Measurements from ENCODE around the gene DRICH1.

DRICH1 gene

GRCh38 chr22:23583836-23584235 is 48.3 kb downstream of the DRICH1 start:
- Histone ChIP-seq H3K23ac (ENCODE audit: low read length) (no peak overlapping the region), H4K8ac (ENCODE audit: low read depth, low read length) (no peak overlapping the region), H2BK120ac (ENCODE audit: low read depth, low read length) (no peak overlapping the region), H3K18ac (ENCODE audit: low read length) (no peak overlapping the region), H3K79me1 (ENCODE audit: low read length) (no peaks in the 10 kb centered on the region), H3K27ac (ENCODE audit: low read depth, low read length) (no peak overlapping the region), H2AK5ac (ENCODE audit: low read length) (no peak overlapping the region), H2BK15ac (replicated peaks; ENCODE audit: low read depth) (no peak overlapping the region), H4K5ac (ENCODE audit: low read length) (no peak overlapping the region), H3K79me2 (ENCODE audit: control insufficient read depth, insufficient read depth, low read length) (no peaks in the 10 kb centered on the region), H3K4me1 (ENCODE audit: control insufficient read depth, low read depth, low read length) (no peaks in the 10 kb centered on the region), H3K4ac (ENCODE audit: low read depth, low read length) (no peak overlapping the region), H2BK5ac (ENCODE audit: low read length) (no peak overlapping the region), H3K4me3 (ENCODE audit: low read length) (no peak overlapping the region), H3K36me3 (ENCODE audit: control insufficient read depth, insufficient read depth, low read length) (no peaks in the 10 kb centered on the region), H3K27me3 (ENCODE audit: insufficient read depth, low read length, poor library complexity) (no peaks in the 10 kb centered on the region), H3K56ac (ENCODE audit: low read length) (no peak overlapping the region), H3K4me2 (ENCODE audit: low read length) (no peak overlapping the region), H3K9ac (ENCODE audit: low read length) (no peak overlapping the region)
- no peak for DNase-seq
- no CpG with 5 or more reads among the region's 6 CpGs for WGBS (ENCODE audit: extremely low coverage, insufficient coverage, low lambda C conversion rate)

GRCh38 chr22:23583153-23583552 is 49.0 kb downstream of the DRICH1 start:
- Histone ChIP-seq H3K79me2 (ENCODE audit: control insufficient read depth, insufficient read depth, low read length) (no peaks in the 10 kb centered on the region), H4K5ac (ENCODE audit: low read length) (no peak overlapping the region), H2BK120ac (ENCODE audit: low read depth, low read length) (no peak overlapping the region), H2BK15ac (replicated peaks; ENCODE audit: low read depth) (no peak overlapping the region), H3K4ac (ENCODE audit: low read depth, low read length) (no peak overlapping the region), H4K8ac (ENCODE audit: low read depth, low read length) (no peak overlapping the region), H3K36me3 (ENCODE audit: control insufficient read depth, insufficient read depth, low read length) (no peaks in the 10 kb centered on the region), H3K56ac (ENCODE audit: low read length) (no peak overlapping the region), H3K4me2 (ENCODE audit: low read length) (no peak overlapping the region), H3K4me3 (ENCODE audit: low read length) (no peak overlapping the region), H3K27me3 (ENCODE audit: insufficient read depth, low read length, poor library complexity) (no peaks in the 10 kb centered on the region), H3K4me1 (ENCODE audit: control insufficient read depth, low read depth, low read length) (no peaks in the 10 kb centered on the region), H3K79me1 (ENCODE audit: low read length) (no peaks in the 10 kb centered on the region), H3K27ac (ENCODE audit: low read depth, low read length) (no peak overlapping the region), H2AK5ac (ENCODE audit: low read length) (no peak overlapping the region), H3K18ac (ENCODE audit: low read length) (no peak overlapping the region), H3K9ac (ENCODE audit: low read length) (no peak overlapping the region), H2BK5ac (ENCODE audit: low read length) (no peak overlapping the region), H3K23ac (ENCODE audit: low read length) (no peak overlapping the region)
- no peak for DNase-seq
- WGBS (ENCODE audit: extremely low coverage, insufficient coverage, low lambda C conversion rate): no CpG with 5 or more reads among the region's 7 CpGs

- Histone ChIP-seq H3K4me3 (ENCODE audit: low read length) (no peak overlapping the region), H3K18ac (ENCODE audit: low read length) (no peak overlapping the region), H3K4ac (ENCODE audit: low read depth, low read length) (no peak overlapping the region), H4K8ac (ENCODE audit: low read depth, low read length) (no peak overlapping the region), H2BK15ac (replicated peaks; ENCODE audit: low read depth) (no peak overlapping the region), H3K56ac (ENCODE audit: low read length) (no peak overlapping the region), H2BK120ac (ENCODE audit: low read depth, low read length) (no peak overlapping the region), H2AK5ac (ENCODE audit: low read length) (no peak overlapping the region), H3K27me3 (ENCODE audit: insufficient read depth, low read length, poor library complexity) (no peaks in the 10 kb centered on the region), H3K4me1 (ENCODE audit: control insufficient read depth, low read depth, low read length) (no peaks in the 10 kb centered on the region), H3K9ac (ENCODE audit: low read length) (no peak overlapping the region), H4K5ac (ENCODE audit: low read length) (no peak overlapping the region), H3K79me1 (ENCODE audit: low read length) (no peaks in the 10 kb centered on the region), H3K79me2 (ENCODE audit: control insufficient read depth, insufficient read depth, low read length) (no peaks in the 10 kb centered on the region), H3K36me3 (ENCODE audit: control insufficient read depth, insufficient read depth, low read length) (no peaks in the 10 kb centered on the region), H3K23ac (ENCODE audit: low read length) (no peak overlapping the region), H2BK5ac (ENCODE audit: low read length) (no peak overlapping the region), H3K4me2 (ENCODE audit: low read length) (no peak overlapping the region), H3K27ac (ENCODE audit: low read depth, low read length) (no peak overlapping the region)
- WGBS (ENCODE audit: extremely low coverage, insufficient coverage, low lambda C conversion rate): no CpG with 5 or more reads among the region's 8 CpGs
- DNase-seq: no peak
Measured at GRCh38 chr22:23581260-23581650, 50.9 kb downstream of the DRICH1 start.

- Histone ChIP-seq H3K4ac (ENCODE audit: low read depth, low read length) (no peak overlapping the region), H3K27ac (ENCODE audit: low read depth, low read length) (no peak overlapping the region), H3K18ac (ENCODE audit: low read length) (no peak overlapping the region), H3K4me1 (ENCODE audit: control insufficient read depth, low read depth, low read length) (no peaks in the 10 kb centered on the region), H3K4me2 (ENCODE audit: low read length) (no peak overlapping the region), H3K79me1 (ENCODE audit: low read length) (no peaks in the 10 kb centered on the region), H3K4me3 (ENCODE audit: low read length) (no peak overlapping the region), H4K8ac (ENCODE audit: low read depth, low read length) (no peak overlapping the region), H2AK5ac (ENCODE audit: low read length) (no peak overlapping the region), H3K27me3 (ENCODE audit: insufficient read depth, low read length, poor library complexity) (no peaks in the 10 kb centered on the region), H2BK15ac (replicated peaks; ENCODE audit: low read depth) (no peak overlapping the region), H3K9ac (ENCODE audit: low read length) (no peak overlapping the region), H2BK120ac (ENCODE audit: low read depth, low read length) (no peak overlapping the region), H3K79me2 (ENCODE audit: control insufficient read depth, insufficient read depth, low read length) (no peaks in the 10 kb centered on the region), H3K23ac (ENCODE audit: low read length) (no peak overlapping the region), H3K36me3 (ENCODE audit: control insufficient read depth, insufficient read depth, low read length) (no peaks in the 10 kb centered on the region), H2BK5ac (ENCODE audit: low read length) (no peak overlapping the region), H4K5ac (ENCODE audit: low read length) (no peak overlapping the region), H3K56ac (ENCODE audit: low read length) (no peak overlapping the region)
- no peak for DNase-seq
- WGBS (ENCODE audit: extremely low coverage, insufficient coverage, low lambda C conversion rate): no CpG with 5 or more reads among the region's 11 CpGs
Measured at GRCh38 chr22:23580576-23581259, 51.4 kb downstream of the DRICH1 start.

- no CpG with 5 or more reads among the region's 12 CpGs for WGBS (ENCODE audit: extremely low coverage, insufficient coverage, low lambda C conversion rate)
- no peak within 1 kb of the TSS for H3K18ac ChIP-seq (ENCODE audit: low read length)
- no peaks in the 10 kb centered on the region for H3K79me1 ChIP-seq (ENCODE audit: low read length)
- no peak within 1 kb of the TSS for H3K23ac ChIP-seq (ENCODE audit: low read length)
- H2AK5ac ChIP-seq (ENCODE audit: low read length): no peak within 1 kb of the TSS
- no peak within 1 kb of the TSS for H4K5ac ChIP-seq (ENCODE audit: low read length)
- H3K27me3 ChIP-seq (ENCODE audit: insufficient read depth, low read length, poor library complexity): no peaks in the 10 kb centered on the region
- no peak within 1 kb of the TSS for H3K9ac ChIP-seq (ENCODE audit: low read length)
- H3K56ac ChIP-seq (ENCODE audit: low read length): no peak within 1 kb of the TSS
- no peak within 1 kb of the TSS for H3K27ac ChIP-seq (ENCODE audit: low read depth, low read length)
- H3K4me2 ChIP-seq (ENCODE audit: low read length): no peak within 1 kb of the TSS
- no peaks in the 10 kb centered on the region for H3K4me1 ChIP-seq (ENCODE audit: control insufficient read depth, low read depth, low read length)
- H3K36me3 ChIP-seq (ENCODE audit: control insufficient read depth, insufficient read depth, low read length): no peaks in the 10 kb centered on the region
- H4K8ac ChIP-seq (ENCODE audit: low read depth, low read length): no peak within 1 kb of the TSS
- H2BK120ac ChIP-seq (ENCODE audit: low read depth, low read length): no peak within 1 kb of the TSS
- H3K4me3 ChIP-seq (ENCODE audit: low read length): no peak within 1 kb of the TSS
- no peaks in the 10 kb centered on the region for H3K79me2 ChIP-seq (ENCODE audit: control insufficient read depth, insufficient read depth, low read length)
- no peak within 1 kb of the TSS for H2BK5ac ChIP-seq (ENCODE audit: low read length)
- no peak within 1 kb of the TSS for H2BK15ac ChIP-seq (replicated peaks; ENCODE audit: low read depth)
- DNase-seq: no peak
- H3K4ac ChIP-seq (ENCODE audit: low read depth, low read length): no peak within 1 kb of the TSS
Measured at GRCh38 chr22:23579870-23580575, 52.1 kb downstream of the DRICH1 start, which contains the start of gene IGLL1. Gene IGLL1 (minus strand): TSS chr22:23580290. CDS start chr22:23580190, 100 bp downstream.
